ENCODE results near the gene TRRAP.

DNA sequence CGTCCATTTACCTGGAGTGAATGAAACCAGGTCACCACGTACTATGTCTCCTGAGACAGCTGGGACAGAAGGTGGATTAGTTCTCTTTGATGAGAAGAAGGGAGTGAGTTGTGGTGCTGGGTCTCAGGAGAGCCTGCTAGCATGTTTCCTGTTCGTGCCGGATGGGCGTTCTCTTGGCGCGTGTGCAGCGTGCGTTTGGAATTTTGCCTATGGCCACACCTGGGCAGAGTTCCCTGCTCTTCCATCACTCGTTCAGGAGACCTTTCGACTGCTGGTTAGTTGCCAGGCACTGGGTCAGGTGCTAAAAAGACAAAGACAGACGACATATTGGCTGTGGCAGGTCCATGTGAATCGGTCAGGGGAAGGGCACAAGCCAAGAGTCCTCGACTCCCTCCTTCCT lies 90.3 kb downstream of the TRRAP start:
- TF ChIP-seq EZH2 (IDR thresholded peaks at IDR 0.05; ENCODE audit: low read length) (no peak), CTCF (optimal IDR thresholded peaks at IDR 0.05 in 1 of 3, IDR thresholded peaks at IDR 0.05 in 1 of 3, conservative IDR thresholded peaks at IDR 0.05 in 1 of 3; ENCODE audit: extremely low read depth in 1 of 3, insufficient read depth in 2 of 3, low read length in 3 of 3) (no peak)
